Muscle of back (tissue), 11 donors: Measurements from ENCODE around the gene ITGB1BP1. TPM values are rescaled to one million over a fixed set of nuclear protein-coding genes. Genes with fewer than 3 reads are reported as not detected.
"Not testable (repeated sequence)": the region's sequence is repeated elsewhere in the genome, so short reads cannot be mapped to it uniquely, and the experiment has no call there.

ENCODE experiments used
- DNase-seq, 3 donors: peaks; one replicate each; pipeline versions ENCODE4 v3.0.0 to v3.0.0-alpha.2; 2013
- polyA plus RNA-seq, 10 donors: library from polyadenylated mRNA; unstranded; fragments of 120-200 nt; gene quantifications; one replicate each; pipeline ENCODE4 v1.2.1, GENCODE V29; 2013; ENCODE audit not compliant: insufficient read length in 10 of 10

ITGB1BP1 gene
- polyA plus RNA-seq, 10 donors: 87.4 to 106 (median 97.0) TPM

DNA sequence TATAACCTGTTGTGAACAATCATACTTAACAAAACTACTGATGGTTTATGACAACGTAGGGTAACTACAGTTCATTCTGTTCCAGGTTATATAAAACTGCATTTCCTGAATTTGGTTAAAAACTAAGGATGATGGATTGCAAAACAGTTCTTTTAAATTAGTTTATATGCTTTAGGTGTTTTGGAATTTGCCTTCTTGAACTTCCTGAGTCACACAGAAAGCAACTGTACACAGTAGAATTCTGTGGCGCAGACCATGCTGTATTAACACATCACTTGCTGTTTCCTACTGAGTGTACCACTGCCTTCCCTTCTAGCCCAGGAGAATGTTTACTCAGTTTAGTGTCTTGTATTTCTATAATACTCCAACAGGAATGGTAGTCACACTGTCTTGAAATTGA is 19.4 kb downstream of the ITGB1BP1 start:
- DNase-seq: no peak

GRCh38 chr2:9401646-9402371 is 21.5 kb downstream of the ITGB1BP1 start:
- no peak for DNase-seq

GRCh38 chr2:9401059-9401547 is 22.2 kb downstream of the ITGB1BP1 start:
- DNase-seq: no peak

- no peak for DNase-seq
Measured at GRCh38 chr2:9400268-9401058, 22.9 kb downstream of the ITGB1BP1 start.

DNA sequence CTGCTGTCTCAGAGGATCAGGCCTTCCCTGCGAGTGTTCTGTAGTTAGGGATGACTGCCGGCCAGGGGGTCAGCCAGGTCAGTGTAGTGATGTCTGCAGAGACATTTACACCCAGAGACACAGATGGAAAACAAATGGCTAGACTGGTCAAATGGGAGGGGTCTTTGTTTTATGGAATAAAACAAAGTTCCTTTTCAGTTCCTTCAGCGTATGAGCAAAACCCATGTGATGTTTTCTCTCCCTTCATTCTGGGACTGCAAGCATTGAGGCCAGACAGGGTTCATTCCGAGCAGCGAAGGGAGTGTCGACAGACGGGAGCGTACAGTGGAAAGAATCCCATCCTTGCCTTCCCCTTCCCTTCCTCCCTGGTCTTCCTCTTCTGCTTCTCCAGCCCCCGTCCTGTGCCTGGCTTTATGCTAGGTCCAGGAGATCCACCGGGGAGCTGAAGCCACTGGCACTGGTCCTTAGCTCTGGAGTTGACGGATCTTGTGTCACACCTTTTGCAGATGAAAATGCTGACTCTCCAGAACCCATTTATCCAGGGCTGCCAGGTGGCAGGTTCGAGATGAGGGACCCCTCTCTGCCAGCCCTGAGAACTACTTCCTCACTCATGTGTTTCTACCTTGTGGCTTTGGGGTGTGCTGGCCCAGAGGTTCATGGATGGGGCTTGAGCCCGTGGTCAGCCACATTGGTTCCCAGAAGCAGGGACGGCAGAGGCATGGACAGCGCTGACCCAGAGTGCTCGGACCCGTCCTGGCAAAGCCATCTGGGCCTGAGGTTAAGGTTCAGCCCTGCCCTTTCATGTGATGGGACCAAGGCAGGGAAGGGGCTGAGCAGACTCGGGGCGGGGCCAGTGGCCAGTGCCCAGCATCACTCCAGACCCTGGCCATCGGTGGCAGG is 24.2 kb downstream of the ITGB1BP1 start:
- peak; percentile 24 to 73 (median 43) for DNase-seq

- DNase-seq: not testable (repeated sequence)
Measured at GRCh38 chr2:9398251-9398650, 25.1 kb downstream of the ITGB1BP1 start.

GRCh38 chr2:9397201-9397600 is 26.1 kb downstream of the ITGB1BP1 start:
- DNase-seq: no peak

DNA sequence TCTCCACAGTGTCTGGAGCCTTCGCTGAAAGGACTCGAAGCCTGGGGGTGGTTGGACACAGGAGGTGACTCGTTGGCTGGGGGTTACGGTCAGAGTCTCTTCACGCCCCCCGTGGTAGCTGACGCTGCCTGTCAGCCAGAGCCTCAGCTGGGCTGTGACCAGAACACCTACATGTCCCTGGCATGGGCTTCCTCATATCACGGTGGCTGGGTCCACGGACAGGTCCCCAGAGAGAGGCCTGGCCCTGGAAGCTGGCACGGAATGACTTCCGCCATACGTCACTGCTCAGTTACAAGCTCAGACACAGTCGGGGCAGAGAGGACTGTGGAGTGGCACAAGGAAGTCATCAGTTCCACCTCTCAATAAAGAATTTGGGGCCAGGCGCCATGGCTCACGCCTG is 28.5 kb downstream of the ITGB1BP1 start:
- DNase-seq: no peak

DNA sequence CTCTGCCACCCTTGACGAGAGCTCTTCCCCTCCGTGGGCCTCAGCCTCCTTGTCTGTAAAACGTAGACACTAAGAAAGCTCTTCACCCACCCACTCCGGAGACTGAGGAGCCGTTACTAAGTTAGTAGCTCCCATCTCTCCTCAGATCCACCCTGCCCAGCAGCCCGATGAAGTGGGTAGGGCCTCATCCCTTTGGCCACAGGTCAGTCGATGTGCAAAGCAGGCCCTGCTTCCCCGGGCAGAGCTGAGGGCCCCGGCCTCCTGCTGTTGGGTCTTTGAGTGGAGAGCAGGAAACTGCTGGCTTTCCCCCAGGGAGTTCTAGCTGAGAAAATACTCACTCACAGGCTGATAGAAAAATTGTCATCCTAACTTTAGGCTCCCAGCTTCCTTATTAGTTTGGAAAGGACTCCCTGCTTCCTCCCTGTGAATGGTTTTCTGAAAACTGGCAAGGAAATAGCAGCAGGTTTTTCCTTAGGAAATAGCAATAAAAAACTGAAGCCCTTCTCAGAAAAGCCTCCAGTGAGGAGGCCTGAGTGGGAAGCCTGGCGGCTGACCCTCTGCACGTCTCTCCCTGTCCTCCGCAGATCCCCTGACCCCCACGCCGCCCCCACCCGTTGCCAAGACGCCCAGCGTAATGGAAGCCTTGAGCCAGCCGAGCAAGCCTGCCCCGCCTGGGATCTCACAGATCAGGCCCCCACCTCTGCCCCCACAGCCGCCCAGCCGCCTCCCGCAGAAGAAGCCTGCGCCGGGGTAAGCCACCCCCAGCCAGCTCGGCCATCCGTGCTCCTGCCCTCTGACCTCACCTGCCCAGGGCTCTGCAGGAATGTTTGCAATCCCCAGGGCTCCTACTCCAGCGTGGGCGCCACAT is 30.2 kb downstream of the ITGB1BP1 start:
- DNase-seq: peak in 2 of 3 donors; percentile 27 to 69

GRCh38 chr2:9391961-9392720 is 31.2 kb downstream of the ITGB1BP1 start:
- DNase-seq: no peak

- DNase-seq: no peak
Measured at GRCh38 chr2:9390991-9391390, 32.3 kb downstream of the ITGB1BP1 start.

GRCh38 chr2:9390151-9390850 is 33.0 kb downstream of the ITGB1BP1 start:
- no peak for DNase-seq

- DNase-seq: no peak
Measured at GRCh38 chr2:9388950-9389911, 34.1 kb downstream of the ITGB1BP1 start.

GRCh38 chr2:9388199-9388681 is 35.1 kb downstream of the ITGB1BP1 start:
- DNase-seq: no peak

DNA sequence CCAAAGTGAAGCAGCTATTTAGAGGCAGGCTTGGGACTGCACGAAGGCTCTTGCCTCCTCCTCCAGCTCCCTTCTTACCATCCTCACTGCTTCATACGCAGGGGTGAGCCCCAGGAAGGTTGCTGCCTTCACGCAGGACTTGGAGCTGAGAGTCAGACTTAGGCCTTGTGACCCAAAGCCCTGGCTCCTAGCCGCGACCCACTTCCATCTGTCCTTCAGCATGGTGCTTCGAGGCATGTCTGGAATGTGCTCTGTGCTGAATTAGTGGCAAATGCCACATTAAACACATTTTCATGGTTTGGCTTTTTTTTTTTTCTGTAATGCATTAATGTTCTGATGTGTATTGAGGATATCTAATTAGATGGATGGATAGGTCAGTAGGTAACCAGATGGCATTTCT is 37.5 kb downstream of the ITGB1BP1 start:
- no peak for DNase-seq

GRCh38 chr2:9384521-9384920 is 38.8 kb downstream of the ITGB1BP1 start:
- DNase-seq: no peak

DNA sequence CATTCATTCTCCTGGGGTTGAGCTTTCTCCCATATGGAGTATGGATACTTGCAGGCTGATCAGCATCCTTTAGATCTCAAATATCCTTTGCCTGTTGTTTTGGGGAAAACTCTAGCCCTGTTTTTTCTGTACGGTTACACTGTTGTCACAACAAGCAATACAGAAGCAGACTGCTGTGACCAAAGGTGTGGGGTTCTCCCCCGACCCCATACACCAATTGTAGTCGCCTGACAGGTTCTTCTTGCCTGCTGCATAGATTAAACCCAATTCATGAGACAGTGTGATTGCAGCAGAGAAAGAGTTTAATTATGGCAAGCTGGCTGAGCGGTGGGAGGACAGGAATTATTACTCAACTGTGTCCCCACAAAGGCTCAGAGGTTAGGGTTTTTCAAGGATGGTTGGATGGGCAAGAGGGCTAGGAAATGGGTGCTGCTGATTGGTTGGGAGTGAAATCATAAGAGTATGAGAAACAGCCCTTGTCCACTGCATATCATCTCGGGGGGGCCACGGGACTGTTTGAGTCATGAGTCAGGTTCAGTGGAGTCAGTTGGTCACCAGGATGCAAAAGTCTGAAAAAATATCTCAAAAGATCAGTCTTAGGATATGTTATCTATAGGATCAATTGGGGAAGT is 40.6 kb downstream of the ITGB1BP1 start:
- no peak for DNase-seq
